Endodermal cell (in vitro differentiated cells): ENCODE results near the gene ADCYAP1R1. TPM values are rescaled to one million over a fixed set of nuclear protein-coding genes. Genes with fewer than 3 reads are reported as not detected.

Experiments used
- DNase-seq: peaks from one replicate; pipeline ENCODE4 v3.0.0-alpha.2; 2017
- H3K27ac ChIP-seq: 2 replicates; pipeline ENCODE4 v1.5.1; 2013; ENCODE audit warnings: mild to moderate bottlenecking, low read depth, low read length, moderate library complexity
- H3K27me3 ChIP-seq: 2 replicates; pipeline ENCODE4 v1.6.1; 2013; ENCODE audit warnings: mild to moderate bottlenecking, low read length, moderate library complexity; ENCODE audit not compliant: insufficient read depth, control insufficient read depth, poor library complexity, severe bottlenecking
- H3K36me3 ChIP-seq: 2 replicates; pipeline ENCODE4 v1.7.0; 2013; ENCODE audit warnings: mild to moderate bottlenecking, low read length, moderate library complexity; ENCODE audit not compliant: control insufficient read depth, insufficient read depth
- H3K4me1 ChIP-seq: one replicate; pipeline ENCODE4 v1.7.0; 2013; ENCODE audit warnings: low read length; ENCODE audit not compliant: control insufficient read depth, insufficient read depth
- H3K4me3 ChIP-seq: 2 replicates; pipeline ENCODE4 v1.5.1; 2013; ENCODE audit warnings: mild to moderate bottlenecking, low read length, moderate library complexity
- H3K9ac ChIP-seq: 2 replicates; pipeline ENCODE4 v1.6.1; 2013; ENCODE audit warnings: mild to moderate bottlenecking, low read length, moderate library complexity; ENCODE audit not compliant: poor library complexity, severe bottlenecking; ENCODE audit errors: extremely low read depth
- H3K9me3 ChIP-seq: 2 replicates; pipeline ENCODE4 v1.6.1; 2013; ENCODE audit warnings: mild to moderate bottlenecking, low read length, moderate library complexity; ENCODE audit not compliant: control insufficient read depth
- H3K27ac Mint-ChIP-seq: 2 replicates; pipeline ENCODE4 v1.8.0; 2020; ENCODE audit warnings: mixed read lengths
- H3K27me3 Mint-ChIP-seq: 2 replicates; pipeline ENCODE4 v1.8.0; 2021; ENCODE audit warnings: mild to moderate bottlenecking, mixed read lengths; ENCODE audit not compliant: insufficient read depth
- H3K36me3 Mint-ChIP-seq: 2 replicates; pipeline ENCODE4 v1.8.0; 2020; ENCODE audit warnings: low read depth, mixed read lengths
- H3K4me1 Mint-ChIP-seq: 2 replicates; pipeline ENCODE4 v1.8.0; 2020; ENCODE audit warnings: mixed read lengths
- H3K4me3 Mint-ChIP-seq: 2 replicates; pipeline ENCODE4 v1.8.0; 2020; ENCODE audit warnings: mild to moderate bottlenecking, moderate library complexity, mixed read lengths
- H3K9me3 Mint-ChIP-seq: 2 replicates; pipeline ENCODE4 v1.8.0; 2020; ENCODE audit warnings: mild to moderate bottlenecking, mixed read lengths
- CTCF ChIP-seq: fragments of 200-600 bp; sonication (generic); conservative IDR thresholded peaks from 2 replicates; pipeline ENCODE4 v1.5.0; 2021; ENCODE audit warnings: antibody characterized with exemption, mild to moderate bottlenecking
- WGBS, 2 experiments: methylation state at CpG; one replicate each; pipeline versions ENCODE4 v1.1.5 to v1.1.7; 2013; ENCODE audit warnings: missing lambda C conversion rate in 2 of 2, mixed read lengths in 1 of 2; ENCODE audit not compliant: insufficient coverage in 1 of 2, insufficient read length in 1 of 2; 5-methylcytosine and 5-hydroxymethylcytosine counted together
- total RNA-seq, 2 donors: library from RNA; stranded (reverse); fragmentation: NEBNext Ultra II Directional in 1 of 2; extraction: Animal tissue kit (Norgen Biotek cat#: 25700) in 1 of 2; gene quantifications; 2 replicates in 1 of 2; 3 replicates in 1 of 2; pipeline ENCODE4 v1.2.1, GENCODE V29; 2021

ADCYAP1R1 gene
- total RNA-seq, 2 donors from 2014 or later, result 1.2 to 2.1 TPM

GRCh38 chr7:31101544-31101943 is 49.4 kb downstream of the ADCYAP1R1 start:
- peak; percentile 38 for DNase-seq
- H3K9ac ChIP-seq, result no peak overlapping the region
- H3K4me3 Mint-ChIP-seq, result no peak overlapping the region
- H3K36me3 Mint-ChIP-seq, result no peaks in the 10 kb centered on the region
- no peaks in the 10 kb centered on the region for H3K4me1 Mint-ChIP-seq
- WGBS, 2 experiments, result 89 to 100% methylated on average over 4 to 5 of the region's 5 CpGs
- H3K9me3 Mint-ChIP-seq, result no peaks in the 10 kb centered on the region
- no peak for TF ChIP-seq CTCF
- H3K27me3 ChIP-seq, result no peaks in the 10 kb centered on the region
- H3K36me3 ChIP-seq, result no peaks in the 10 kb centered on the region
- H3K4me1 ChIP-seq, result no peaks in the 10 kb centered on the region
- no peaks in the 10 kb centered on the region for H3K27me3 Mint-ChIP-seq
- H3K27ac Mint-ChIP-seq, result no peak overlapping the region
- no peaks in the 10 kb centered on the region for H3K9me3 ChIP-seq
- no peak overlapping the region for H3K4me3 ChIP-seq
- H3K27ac ChIP-seq, result no peak overlapping the region

- 85 to 100% methylated on average over 7 to 12 of the region's 12 CpGs for WGBS, 2 experiments
- Mint-ChIP-seq H3K36me3 (no peaks in the 10 kb centered on the region), H3K4me3 (no peak overlapping the region), H3K4me1 (no peaks in the 10 kb centered on the region), H3K27ac (no peak overlapping the region), H3K27me3 (no peaks in the 10 kb centered on the region), H3K9me3 (no peaks in the 10 kb centered on the region)
- DNase-seq, result peak; percentile 38
- H3K4me1 ChIP-seq, result no peaks in the 10 kb centered on the region
- no peak overlapping the region for H3K9ac ChIP-seq
- H3K4me3 ChIP-seq, result no peak overlapping the region
- H3K27ac ChIP-seq, result no peak overlapping the region
- no peak for TF ChIP-seq CTCF
- no peaks in the 10 kb centered on the region for H3K27me3 ChIP-seq
- no peaks in the 10 kb centered on the region for H3K9me3 ChIP-seq
- H3K36me3 ChIP-seq, result no peaks in the 10 kb centered on the region
Observed at GRCh38 chr7:31102151-31102972, 50.3 kb downstream of the ADCYAP1R1 start.

GRCh38 chr7:31102973-31103850 is 51.1 kb downstream of the ADCYAP1R1 start:
- TF ChIP-seq CTCF, result no peak
- no peak overlapping the region for H3K4me3 ChIP-seq
- no peaks in the 10 kb centered on the region for H3K9me3 Mint-ChIP-seq
- no peaks in the 10 kb centered on the region for H3K27me3 ChIP-seq
- no peaks in the 10 kb centered on the region for H3K36me3 ChIP-seq
- H3K27me3 Mint-ChIP-seq, result no peaks in the 10 kb centered on the region
- no peak overlapping the region for H3K27ac ChIP-seq
- H3K36me3 Mint-ChIP-seq, result no peaks in the 10 kb centered on the region
- H3K4me1 ChIP-seq, result no peaks in the 10 kb centered on the region
- no peaks in the 10 kb centered on the region for H3K9me3 ChIP-seq
- no peak overlapping the region for H3K4me3 Mint-ChIP-seq
- peak overlapping the region; percentile 55 for H3K27ac Mint-ChIP-seq
- H3K4me1 Mint-ChIP-seq, result no peaks in the 10 kb centered on the region
- DNase-seq, result peak; percentile 16
- H3K9ac ChIP-seq, result no peak overlapping the region
- WGBS, 2 experiments, result 67 to 88% methylated on average over 1 to 9 of the region's 9 CpGs
